Caco-2 (cell line): ENCODE measurements around the gene SMAGP. TPM values are rescaled to one million over a fixed set of nuclear protein-coding genes. Genes with fewer than 3 reads are reported as not detected.

Experiments used
- BruUV-seq: library from RNA; stranded (reverse); fragments of 400-500 nt; replicated peaks from 2 replicates; lab custom pipeline; 2021; lab: Mats Ljungman, UMichigan
- CTCF ChIA-PET: fragments of 300-600 bp; sonication (Branson Sonifier 250); formaldehyde crosslinking; loops from one replicate; lab custom pipeline; 2022; ENCODE audit warnings: antibody characterized with exemption; lab: Charles Lee
- POLR2A ChIA-PET: fragments of 300-600 bp; sonication (Branson Sonifier 250); formaldehyde crosslinking; loops from one replicate; lab custom pipeline; 2022; ENCODE audit warnings: antibody characterized with exemption; lab: Charles Lee
- DNase-seq, 2 experiments: peaks; one replicate each; pipeline versions ENCODE4 v3.0.0 to v3.0.0-alpha.2; 2020 to 2022
- H3K27me3 ChIP-seq: replicated peaks from 2 replicates; pipeline ENCODE4 v1.6.0; 2011; ENCODE audit warnings: low read length; ENCODE audit not compliant: control insufficient read depth, insufficient read depth
- H3K36me3 ChIP-seq: 2 replicates; pipeline ENCODE4 v1.5.1; 2011; ENCODE audit warnings: low read length; ENCODE audit not compliant: control insufficient read depth, insufficient read depth
- H3K4me1 ChIP-seq: fragments of 250-450 bp; sonication (Bioruptor Pico); 2 replicates; pipeline ENCODE4 v1.5.1; 2020; ENCODE audit warnings: mild to moderate bottlenecking
- H3K4me3 ChIP-seq: 2 replicates; pipeline ENCODE4 v1.5.1; 2011; ENCODE audit warnings: low read depth, mild to moderate bottlenecking, control low read depth, low read length
- H3K9me3 ChIP-seq: fragments of 250-450 bp; sonication (Bioruptor Pico); 2 replicates; pipeline ENCODE4 v1.5.1; 2020; ENCODE audit warnings: mild to moderate bottlenecking, moderate library complexity
- H3K27ac Mint-ChIP-seq: one replicate; pipeline ENCODE4 v1.8.0; 2022; ENCODE audit warnings: mixed read lengths; ENCODE audit not compliant: unreplicated experiment
- H3K27me3 Mint-ChIP-seq: one replicate; pipeline ENCODE4 v1.8.0; 2022; ENCODE audit warnings: mixed read lengths; ENCODE audit not compliant: insufficient read depth, unreplicated experiment
- H3K36me3 Mint-ChIP-seq: one replicate; pipeline ENCODE4 v1.8.0; 2022; ENCODE audit warnings: mild to moderate bottlenecking, mixed read lengths; ENCODE audit not compliant: insufficient read depth, unreplicated experiment
- H3K4me1 Mint-ChIP-seq: one replicate; pipeline ENCODE4 v1.8.0; 2022; ENCODE audit warnings: low read depth, mixed read lengths; ENCODE audit not compliant: unreplicated experiment
- H3K4me3 Mint-ChIP-seq: one replicate; pipeline ENCODE4 v1.8.0; 2022; ENCODE audit warnings: mild to moderate bottlenecking, moderate library complexity, mixed read lengths; ENCODE audit not compliant: unreplicated experiment
- H3K9me3 Mint-ChIP-seq: one replicate; pipeline ENCODE4 v1.8.0; 2022; ENCODE audit warnings: mixed read lengths; ENCODE audit not compliant: unreplicated experiment
- CTCF ChIP-seq, 2 experiments: fragments of 200-600 bp in 1 of 2; IDR thresholded peaks; 1 replicate in 1 of 2; 2 replicates in 1 of 2; pipeline versions ENCODE4 v1.5.1 to v1.8.0; 2011 to 2022; ENCODE audit warnings: antibody characterized with exemption in 1 of 2, control low read depth in 1 of 2, inconsistent platforms in 1 of 2, low read depth in 1 of 2, low read length in 1 of 2, mild to moderate bottlenecking in 1 of 2, moderate library complexity in 1 of 2; ENCODE audit not compliant: insufficient read depth in 1 of 2, severe bottlenecking in 1 of 2, unreplicated experiment in 1 of 2
- intact Hi-C: fragments of 100-400 bp; cut with micrococcal nuclease; formaldehyde crosslinking; loops from one replicate; pipeline ENCODE4 v1.10.0; 2022; ENCODE audit not compliant: unreplicated experiment
- total RNA-seq: library from RNA; stranded (reverse); gene quantifications from 2 replicates; pipeline ENCODE4 v1.2.3, GENCODE V29; 2022

Gene SMAGP
- total RNA-seq, 1 experiment from 2014 or later, result 108 TPM

GRCh38 chr12:51246254-51246853 lies 23.9 kb downstream of the SMAGP start:
- ChIA-PET CTCF (interaction anchor here (0.6 kb wide), 1 partner anchor 99 kb away, joined by 3 read pairs; no protein-coding TSS in a partner anchor), POLR2A (no interaction called here)
- Histone ChIP-seq H3K36me3 (peaks cover 4% of the 10 kb centered on the region), H3K4me3 (no peak overlapping the region), H3K27me3 (no peaks in the 10 kb centered on the region), H3K4me1 (no peaks in the 10 kb centered on the region), H3K9me3 (no peaks in the 10 kb centered on the region)
- no peak overlapping the region for H3K4me3 Mint-ChIP-seq
- H3K4me1 Mint-ChIP-seq, result no peaks in the 10 kb centered on the region
- peak in 1 of 2 experiments; percentile 26 for TF ChIP-seq CTCF (IDR thresholded peaks at IDR 0.05; ENCODE audit: insufficient read depth in 1 of 2, low read depth in 1 of 2, low read length in 1 of 2, severe bottlenecking in 1 of 2, unreplicated experiment in 1 of 2)
- H3K36me3 Mint-ChIP-seq, result peaks cover 89% of the 10 kb centered on the region
- H3K27ac Mint-ChIP-seq, result no peak overlapping the region
- no peaks in the 10 kb centered on the region for H3K9me3 Mint-ChIP-seq
- intact Hi-C loops, result no loop called here
- no TSS peak for BruUV-seq
- DNase-seq, result no peak
- no peaks in the 10 kb centered on the region for H3K27me3 Mint-ChIP-seq

DNA sequence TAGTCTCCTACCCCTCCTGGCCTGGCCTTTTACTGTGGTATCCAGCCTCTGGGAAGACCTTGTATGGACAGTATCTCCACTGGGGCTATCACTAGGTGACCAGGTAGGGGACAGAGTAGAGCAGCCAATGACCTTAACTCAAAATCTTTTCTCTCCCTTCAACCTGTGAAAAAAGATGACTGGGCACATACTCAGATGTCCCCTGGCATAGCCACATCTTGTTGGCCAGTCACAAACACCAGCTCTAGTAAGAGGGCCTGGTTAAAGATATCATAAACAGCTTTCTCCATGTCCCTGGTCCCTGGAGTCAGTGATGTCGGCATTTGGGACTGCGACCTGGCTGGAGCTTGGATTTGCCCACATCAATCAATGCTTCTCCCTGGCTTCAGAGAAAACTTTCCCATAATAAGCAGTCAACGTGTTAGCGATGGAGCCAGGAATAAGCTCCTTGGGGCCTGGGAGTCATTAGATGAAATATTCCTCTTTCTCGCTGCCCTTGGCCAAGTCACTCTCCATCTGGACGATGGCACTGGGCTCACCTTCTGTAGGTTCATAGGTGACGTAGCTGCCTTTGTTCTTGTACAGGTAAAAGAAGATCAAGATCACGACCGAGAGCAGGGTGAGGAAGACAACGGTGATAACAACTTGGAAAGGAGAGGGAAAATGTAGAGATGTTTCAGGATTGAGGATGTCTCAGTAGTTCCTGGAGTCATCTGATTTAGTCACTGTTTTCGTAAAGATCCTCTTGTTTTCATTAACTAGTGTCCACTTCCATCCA lies 24.6 kb downstream of the SMAGP start:
- ChIA-PET CTCF (interaction anchor here (0.6 kb wide), 1 partner anchor 100 kb away, joined by 3 read pairs; no protein-coding TSS in a partner anchor), POLR2A (no interaction called here)
- H3K27ac Mint-ChIP-seq, result no peak overlapping the region
- no peaks in the 10 kb centered on the region for H3K27me3 ChIP-seq
- intact Hi-C loops, result no loop called here
- peaks cover 4% of the 10 kb centered on the region for H3K4me1 Mint-ChIP-seq
- no peak for DNase-seq
- no peaks in the 10 kb centered on the region for H3K9me3 ChIP-seq
- peaks cover 91% of the 10 kb centered on the region for H3K36me3 Mint-ChIP-seq
- H3K36me3 ChIP-seq, result peaks cover 6% of the 10 kb centered on the region
- no peaks in the 10 kb centered on the region for H3K9me3 Mint-ChIP-seq
- H3K4me1 ChIP-seq, result peaks cover 7% of the 10 kb centered on the region
- TSS peak; percentile 73 for BruUV-seq
- no peak for TF ChIP-seq CTCF (IDR thresholded peaks at IDR 0.05; ENCODE audit: insufficient read depth in 1 of 2, low read depth in 1 of 2, low read length in 1 of 2, severe bottlenecking in 1 of 2, unreplicated experiment in 1 of 2)
- H3K27me3 Mint-ChIP-seq, result no peaks in the 10 kb centered on the region
- no peak overlapping the region for H3K4me3 ChIP-seq
- H3K4me3 Mint-ChIP-seq, result no peak overlapping the region

- intact Hi-C loops, result no loop called here
- CTCF ChIA-PET, result interaction anchor here (0.6 kb wide), 1 partner anchor 178 kb away, joined by 3 read pairs; no protein-coding TSS in a partner anchor
- Mint-ChIP-seq H3K27ac (no peak overlapping the region), H3K4me1 (peaks cover 5% of the 10 kb centered on the region), H3K9me3 (no peaks in the 10 kb centered on the region), H3K36me3 (peaks cover 90% of the 10 kb centered on the region), H3K27me3 (no peaks in the 10 kb centered on the region), H3K4me3 (no peak overlapping the region)
- no peaks in the 10 kb centered on the region for H3K9me3 ChIP-seq
- no peaks in the 10 kb centered on the region for H3K27me3 ChIP-seq
- POLR2A ChIA-PET, result interaction anchor here (0.6 to 1.0 kb wide), 3 partner anchors 96 to 155 kb away, joined by 3 to 9 read pairs (median 6); no protein-coding TSS in a partner anchor
- no peak overlapping the region for H3K4me3 ChIP-seq
- H3K4me1 ChIP-seq, result peaks cover 17% of the 10 kb centered on the region
- BruUV-seq, result no TSS peak
- peaks cover 6% of the 10 kb centered on the region for H3K36me3 ChIP-seq
- DNase-seq, result no peak
- TF ChIP-seq CTCF (IDR thresholded peaks at IDR 0.05; ENCODE audit: insufficient read depth in 1 of 2, low read depth in 1 of 2, low read length in 1 of 2, severe bottlenecking in 1 of 2, unreplicated experiment in 1 of 2), result no peak
These were observed 25.9 kb downstream of the SMAGP start for GRCh38 chr12:51244269-51244668.
